ENCODE data around the gene PTPN21. TPM values are rescaled to one million over a fixed set of nuclear protein-coding genes. Genes with fewer than 3 reads are reported as not detected.

PTPN21 gene
- total and polyA plus RNA-seq, 2 donors (not counting 3 experiments of a cell fraction or from before 2014, with no cell fraction given): 9.2 to 16.1 TPM

DNA sequence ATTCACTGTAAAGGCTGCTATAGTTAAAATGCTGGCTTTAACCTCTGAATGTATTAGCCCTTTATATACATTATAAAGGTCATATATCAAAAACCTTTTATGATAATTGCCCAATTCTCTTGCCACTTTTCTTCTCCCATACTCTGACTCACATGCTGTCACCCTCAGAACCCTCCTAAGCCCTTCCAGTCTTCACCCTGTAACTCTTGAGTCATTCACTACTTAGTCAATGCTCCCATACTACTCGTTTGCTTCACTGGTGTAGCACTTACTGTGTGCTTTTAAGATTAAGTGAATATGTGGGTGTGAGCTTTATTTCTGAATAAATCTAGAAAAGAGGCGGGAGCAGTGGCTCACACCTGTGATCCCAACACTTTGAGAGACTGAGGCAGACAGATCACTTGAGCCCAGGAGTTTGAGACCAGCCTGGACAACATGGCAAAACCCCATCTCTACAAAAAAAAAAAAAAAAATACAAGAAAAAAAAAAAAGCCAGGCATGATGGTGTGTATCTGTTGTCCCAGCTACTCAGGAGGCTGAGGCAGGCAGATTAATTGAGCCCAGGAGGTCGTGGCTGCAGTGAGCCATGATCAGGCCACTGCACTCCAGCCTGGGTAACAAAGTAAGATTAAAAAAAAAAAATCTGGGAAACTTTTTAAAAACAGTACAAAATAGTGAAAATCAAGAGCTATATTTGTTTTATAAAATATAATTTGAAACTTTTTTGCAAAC lies 131.7 kb downstream of the PTPN21 start:
- intact Hi-C loops (cut with micrococcal nuclease) (no loop called here), dilution Hi-C loops (cut with MboI; ENCODE audit: extremely low pct_ligation_motif_present, low sequenced_read_pairs) (no loop called here)
- H2AFZ ChIP-seq (ENCODE audit: low read depth, low read length): no peak overlapping the region
- no peaks in the 10 kb centered on the region for H3K9me1 ChIP-seq (replicated peaks; ENCODE audit: control insufficient read depth, extremely low read depth, insufficient read depth, low read length)
- H3K4me3 ChIP-seq (replicated peaks in 1 of 3; ENCODE audit: insufficient read depth in 1 of 3, low read depth in 1 of 3, low read length in 3 of 3): no peak overlapping the region
- ChIA-PET CTCF (no interaction called here), POLR2A (no interaction called here)
- no TSS peak for BruUV-seq (replicated peaks)
- H3K79me2 ChIP-seq (ENCODE audit: control insufficient read depth, insufficient read depth, low read length): no peaks in the 10 kb centered on the region
- H3K4me2 ChIP-seq (ENCODE audit: insufficient read depth, low read length): no peak overlapping the region
- TF ChIP-seq JUN (IDR thresholded peaks at IDR 0.05; ENCODE audit: borderline replicate concordance, insufficient read depth, insufficient read length, low read depth) (no peak), GATA2 (IDR thresholded peaks at IDR 0.05; ENCODE audit: insufficient read depth, insufficient read length, low read depth, low read length) (no peak), FOS (IDR thresholded peaks at IDR 0.05; ENCODE audit: borderline replicate concordance, insufficient read depth, low read length) (no peak), MYC (IDR thresholded peaks at IDR 0.05; ENCODE audit: low read depth, low read length) (no peak)
- H3K9ac ChIP-seq (replicated peaks; ENCODE audit: extremely low read depth, insufficient read depth, low read length): no peak overlapping the region
- H4K20me1 ChIP-seq (replicated peaks; ENCODE audit: control insufficient read depth, extremely low read depth, insufficient read depth, low read length): no peaks in the 10 kb centered on the region
- H3K36me3 ChIP-seq (ENCODE audit: control insufficient read depth in 2 of 2, extremely low read depth in 1 of 2, insufficient read depth in 2 of 2, low read length in 2 of 2): no peaks in the 10 kb centered on the region
- FAIRE-seq (no peak), DNase-seq (ENCODE audit: low read depth, low spot score) (no peak)
- no peak overlapping the region for H3K27ac ChIP-seq (ENCODE audit: insufficient read depth, low read depth, low read length)
- H3K27me3 ChIP-seq (ENCODE audit: control insufficient read depth in 2 of 2, insufficient read depth in 2 of 2, low read length in 2 of 2): no peaks in the 10 kb centered on the region
- no peaks in the 10 kb centered on the region for H3K4me1 ChIP-seq (ENCODE audit: control insufficient read depth, extremely low read depth, insufficient read depth, low read length)
- H3K9me3 ChIP-seq (replicated peaks; ENCODE audit: control insufficient read depth, insufficient read depth, low read length): no peaks in the 10 kb centered on the region

DNA sequence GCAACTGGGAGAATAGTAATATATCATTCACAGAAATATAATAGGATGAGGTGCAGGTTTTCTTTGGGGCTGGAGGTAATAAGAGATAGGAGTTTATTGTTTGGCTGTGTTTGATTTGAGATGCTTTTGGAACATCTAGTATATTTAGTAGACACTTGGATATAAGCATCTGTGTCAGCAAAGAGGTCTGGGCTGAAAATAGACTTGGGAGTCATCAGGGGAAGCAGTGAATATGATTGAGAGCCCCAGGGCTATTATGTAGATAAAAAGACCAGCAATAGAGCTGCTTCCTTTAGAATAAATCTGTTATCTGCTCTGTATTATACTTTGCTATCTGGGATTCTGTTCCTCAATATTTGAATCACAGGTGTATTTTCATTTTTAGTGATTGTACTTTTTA lies 132.8 kb downstream of the PTPN21 start:
- POLR2A ChIA-PET: no interaction called here

More for the DNA sequence above, 132.8 kb downstream of the PTPN21 start:
- Histone ChIP-seq H3K79me2 (ENCODE audit: control insufficient read depth, insufficient read depth, low read length) (no peaks in the 10 kb centered on the region), H3K9me3 (replicated peaks; ENCODE audit: control insufficient read depth, insufficient read depth, low read length) (no peaks in the 10 kb centered on the region), H3K9me1 (replicated peaks; ENCODE audit: control insufficient read depth, extremely low read depth, insufficient read depth, low read length) (no peaks in the 10 kb centered on the region), H2AFZ (ENCODE audit: low read depth, low read length) (no peak overlapping the region), H3K4me1 (ENCODE audit: control insufficient read depth, extremely low read depth, insufficient read depth, low read length) (no peaks in the 10 kb centered on the region), H3K27me3 (ENCODE audit: control insufficient read depth in 2 of 2, insufficient read depth in 2 of 2, low read length in 2 of 2) (no peaks in the 10 kb centered on the region), H3K9ac (replicated peaks; ENCODE audit: extremely low read depth, insufficient read depth, low read length) (no peak overlapping the region), H3K27ac (ENCODE audit: insufficient read depth, low read depth, low read length) (no peak overlapping the region), H3K4me3 (replicated peaks in 1 of 3; ENCODE audit: insufficient read depth in 1 of 3, low read depth in 1 of 3, low read length in 3 of 3) (no peak overlapping the region), H4K20me1 (replicated peaks; ENCODE audit: control insufficient read depth, extremely low read depth, insufficient read depth, low read length) (no peaks in the 10 kb centered on the region), H3K4me2 (ENCODE audit: insufficient read depth, low read length) (no peak overlapping the region), H3K36me3 (ENCODE audit: control insufficient read depth in 2 of 2, extremely low read depth in 1 of 2, insufficient read depth in 2 of 2, low read length in 2 of 2) (peaks cover 0 to 2% of the 10 kb centered on the region in 2 experiments)
- dilution Hi-C loops (cut with MboI; ENCODE audit: extremely low pct_ligation_motif_present, low sequenced_read_pairs) (no loop called here), intact Hi-C loops (cut with micrococcal nuclease) (no loop called here)
- CTCF ChIA-PET: no interaction called here
- FAIRE-seq: no peak
- no TSS peak for BruUV-seq (replicated peaks)
- no peak for TF ChIP-seq JUN (IDR thresholded peaks at IDR 0.05; ENCODE audit: borderline replicate concordance, insufficient read depth, insufficient read length, low read depth)
- DNase-seq (ENCODE audit: low read depth, low spot score): no peak

Measured in endothelial cell of umbilical vein (primary cell).